ENCODE measurements around the gene RUVBL2. TPM values are rescaled to one million over a fixed set of nuclear protein-coding genes. Genes with fewer than 3 reads are reported as not detected.
A peak's percentile ranks its signal among the peaks of the same experiment; 100 is the strongest.

Gene RUVBL2
- polyA plus RNA-seq (2012; ENCODE audit: insufficient read depth, insufficient read length): 362 TPM

DNA sequence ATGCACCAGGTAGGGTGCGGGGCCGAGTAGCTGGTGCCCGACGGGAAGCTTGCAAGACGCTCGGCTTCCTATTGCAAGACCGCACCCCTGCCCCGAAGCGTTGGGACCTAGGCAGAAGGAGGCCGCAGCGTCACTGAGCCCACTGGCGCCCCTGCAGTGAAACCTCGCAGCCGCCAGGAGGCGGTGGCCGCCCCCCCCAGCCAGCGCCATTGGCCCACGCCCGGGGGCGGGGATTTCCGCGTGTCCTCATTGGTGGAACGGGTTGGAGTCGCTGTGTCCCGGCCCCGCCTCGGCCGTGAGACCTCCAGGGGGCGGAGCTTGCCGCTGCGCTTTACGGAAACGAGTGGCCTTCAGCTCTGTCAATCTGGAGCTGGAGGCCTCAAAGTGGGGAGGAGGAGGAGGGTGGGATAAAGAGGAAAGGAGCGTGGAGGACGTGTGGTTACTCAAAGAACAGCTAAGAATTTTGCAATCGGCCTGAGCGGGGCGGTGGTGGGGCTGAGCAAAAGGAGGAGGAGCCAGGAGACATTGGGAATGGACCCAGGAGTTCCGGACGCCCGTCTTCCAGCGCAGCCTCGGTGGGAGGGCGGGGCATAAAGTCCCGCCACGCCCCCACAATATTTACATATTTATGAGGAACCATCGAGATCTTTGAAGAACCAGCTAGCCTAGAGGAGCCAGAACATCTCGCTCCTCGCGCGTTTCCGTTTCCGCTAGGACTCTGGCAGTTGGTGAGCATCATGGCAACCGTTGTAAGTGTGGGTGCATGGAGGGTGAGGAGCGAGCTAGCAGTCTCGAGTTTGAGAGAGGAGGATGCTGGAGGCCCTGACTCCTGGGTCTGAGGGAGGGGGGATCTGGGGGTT is at the start of gene RUVBL2, which contains the start of gene GYS1:
Gene RUVBL2, plus strand, starts transcription at position 713 of the 860 bp plus-strand sequence. Its CDS starts 25 bp downstream, at position 738.
Gene GYS1, minus strand, starts transcription at position 135 of the 860 bp plus-strand sequence. CDS start 197 bp downstream, outside the sequence.
- peak within 1 kb of the TSS; percentile 72 for H3K4me3 ChIP-seq (ENCODE audit: low read length)
- DNase-seq (ENCODE audit: low read depth, low spot score): peak; percentile 99

DNA sequence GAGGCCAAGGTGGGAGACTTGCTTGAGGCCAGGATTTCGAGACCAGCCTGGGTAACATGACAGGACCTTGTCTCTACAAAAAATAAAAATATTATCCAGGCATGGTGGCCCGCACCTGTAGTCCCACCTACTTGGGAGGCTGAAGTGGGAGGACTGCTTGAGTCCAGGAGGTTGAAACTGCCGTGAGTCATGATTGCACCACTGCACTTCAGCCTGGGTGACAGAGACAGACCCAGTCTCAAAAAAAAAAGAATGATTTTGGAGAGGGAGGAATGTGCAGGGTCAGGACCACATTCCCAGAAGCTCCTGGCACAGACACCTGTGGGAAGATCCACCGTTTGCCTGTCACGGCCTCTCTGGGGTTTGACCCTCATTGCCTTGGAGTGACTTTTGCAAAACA is 48.3 kb upstream of the RUVBL2 start:
- H3K4me3 ChIP-seq (ENCODE audit: low read length): no peak overlapping the region
- DNase-seq (ENCODE audit: low read depth, low spot score): no peak

DNA sequence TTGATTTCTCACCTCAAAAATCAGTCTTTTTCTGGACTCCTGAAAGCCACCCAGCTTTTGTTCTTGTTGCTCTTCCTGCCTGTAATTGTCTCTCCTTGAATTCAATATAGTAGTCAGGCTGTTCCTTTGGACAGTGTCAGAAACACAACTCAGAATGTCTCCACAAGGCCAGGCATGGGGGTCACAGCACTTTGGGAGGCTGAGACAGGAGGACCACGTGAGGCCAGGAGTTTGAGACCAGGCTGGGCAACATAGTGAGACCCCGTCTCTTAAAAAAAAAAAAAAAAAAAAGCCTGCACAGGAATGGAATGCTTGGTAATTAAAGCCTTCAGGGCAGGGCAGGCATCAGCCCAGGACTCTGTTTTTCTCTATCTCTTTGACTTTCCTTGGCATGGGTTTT is 47.9 kb upstream of the RUVBL2 start:
- DNase-seq (ENCODE audit: low read depth, low spot score): no peak

GRCh38 chr19:48946463-48947257 is 47.0 kb upstream of the RUVBL2 start:
- no peak overlapping the region for H3K4me3 ChIP-seq (ENCODE audit: low read length)

More for the DNA sequence above, 47.9 kb upstream of the RUVBL2 start:
- no peak overlapping the region for H3K4me3 ChIP-seq (ENCODE audit: low read length)

GRCh38 chr19:48947258-48947542 is 46.5 kb upstream of the RUVBL2 start:
- no peak overlapping the region for H3K4me3 ChIP-seq (ENCODE audit: low read length)
- no peak for DNase-seq (ENCODE audit: low read depth, low spot score)

More at GRCh38 chr19:48946463-48947257, 47.0 kb upstream of the RUVBL2 start:
- DNase-seq (ENCODE audit: low read depth, low spot score): no peak

- no peak overlapping the region for H3K4me3 ChIP-seq (ENCODE audit: low read length)
- no peak for DNase-seq (ENCODE audit: low read depth, low spot score)
Measured at GRCh38 chr19:48950159-48950558, 43.5 kb upstream of the RUVBL2 start.

GRCh38 chr19:48950830-48951519 is 42.7 kb upstream of the RUVBL2 start:
- DNase-seq (ENCODE audit: low read depth, low spot score): no peak
- H3K4me3 ChIP-seq (ENCODE audit: low read length): no peak overlapping the region

DNA sequence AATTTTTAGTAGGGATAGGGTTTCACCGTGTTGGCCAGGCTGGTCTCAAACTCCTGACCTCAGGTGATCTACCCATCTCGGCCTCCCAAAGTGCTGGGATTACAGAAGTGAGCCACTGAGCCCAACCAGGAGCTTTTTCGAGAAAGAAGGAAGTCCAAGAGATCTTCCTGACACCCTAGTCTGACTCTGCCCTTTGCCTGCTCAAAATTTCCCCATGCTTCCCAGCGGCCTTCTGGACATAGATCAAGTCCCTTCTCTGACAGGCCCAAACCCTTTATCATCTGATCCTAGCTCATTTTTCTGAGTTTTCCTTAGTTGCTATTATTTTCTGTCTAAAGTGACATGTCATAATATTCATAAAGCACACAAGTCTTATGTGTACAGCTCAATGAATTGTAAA is 40.5 kb upstream of the RUVBL2 start:
- no peak for DNase-seq (ENCODE audit: low read depth, low spot score)
- H3K4me3 ChIP-seq (ENCODE audit: low read length): no peak overlapping the region

GRCh38 chr19:48953990-48954594 is 39.6 kb upstream of the RUVBL2 start:
- H3K4me3 ChIP-seq (ENCODE audit: low read length): peak overlapping the region; percentile 88
- no peak for DNase-seq (ENCODE audit: low read depth, low spot score)

DNA sequence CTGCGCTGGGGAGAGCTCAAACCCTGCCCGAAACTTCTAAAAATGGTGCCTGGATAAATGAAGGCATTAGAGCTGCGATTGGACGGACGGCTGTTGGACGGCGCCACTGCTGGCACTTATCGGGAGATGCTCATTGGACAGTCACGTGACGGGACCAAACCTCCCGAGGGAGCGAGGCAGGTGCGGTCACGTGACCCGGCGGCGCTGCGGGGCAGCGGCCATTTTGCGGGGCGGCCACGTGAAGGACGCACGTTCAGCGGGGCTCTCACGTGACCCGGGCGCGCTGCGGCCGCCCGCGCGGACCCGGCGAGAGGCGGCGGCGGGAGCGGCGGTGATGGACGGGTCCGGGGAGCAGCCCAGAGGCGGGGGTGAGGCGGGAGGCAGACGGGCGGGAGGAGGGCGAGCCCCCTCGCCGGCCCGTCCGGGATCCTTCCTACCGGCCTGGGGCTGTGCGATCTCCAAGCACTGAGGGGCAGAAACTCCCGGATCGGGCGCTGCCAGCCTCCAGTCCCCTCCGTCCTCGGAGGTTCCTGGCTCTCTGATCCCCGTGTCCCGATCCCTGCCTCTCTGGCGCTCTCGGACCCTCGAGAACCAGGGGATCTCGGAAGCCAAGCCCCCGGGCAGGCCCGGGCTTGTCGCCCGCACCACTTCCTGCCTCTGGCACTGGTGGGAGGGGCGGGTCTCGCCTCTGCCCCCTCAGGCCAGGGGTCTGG is 38.9 kb upstream of the RUVBL2 start, which contains the start of gene BAX:
Gene BAX, plus strand, starts transcription at position 281 of the 713 bp plus-strand sequence. Its CDS starts 54 bp downstream, at position 335.
- H3K4me3 ChIP-seq (ENCODE audit: low read length): peak within 1 kb of the TSS; percentile 88
- peak; percentile 89 for DNase-seq (ENCODE audit: low read depth, low spot score)

- DNase-seq (ENCODE audit: low read depth, low spot score): no peak
- peak overlapping the region; percentile 88 for H3K4me3 ChIP-seq (ENCODE audit: low read length)
Measured at GRCh38 chr19:48955308-48955958, 38.3 kb upstream of the RUVBL2 start.

- no peak overlapping the region for H3K4me3 ChIP-seq (ENCODE audit: low read length)
- no peak for DNase-seq (ENCODE audit: low read depth, low spot score)
Measured at GRCh38 chr19:48958006-48958405, 35.7 kb upstream of the RUVBL2 start.

- no peak overlapping the region for H3K4me3 ChIP-seq (ENCODE audit: low read length)
- no peak for DNase-seq (ENCODE audit: low read depth, low spot score)
Measured at GRCh38 chr19:48959341-48960239, 34.1 kb upstream of the RUVBL2 start.

DNA sequence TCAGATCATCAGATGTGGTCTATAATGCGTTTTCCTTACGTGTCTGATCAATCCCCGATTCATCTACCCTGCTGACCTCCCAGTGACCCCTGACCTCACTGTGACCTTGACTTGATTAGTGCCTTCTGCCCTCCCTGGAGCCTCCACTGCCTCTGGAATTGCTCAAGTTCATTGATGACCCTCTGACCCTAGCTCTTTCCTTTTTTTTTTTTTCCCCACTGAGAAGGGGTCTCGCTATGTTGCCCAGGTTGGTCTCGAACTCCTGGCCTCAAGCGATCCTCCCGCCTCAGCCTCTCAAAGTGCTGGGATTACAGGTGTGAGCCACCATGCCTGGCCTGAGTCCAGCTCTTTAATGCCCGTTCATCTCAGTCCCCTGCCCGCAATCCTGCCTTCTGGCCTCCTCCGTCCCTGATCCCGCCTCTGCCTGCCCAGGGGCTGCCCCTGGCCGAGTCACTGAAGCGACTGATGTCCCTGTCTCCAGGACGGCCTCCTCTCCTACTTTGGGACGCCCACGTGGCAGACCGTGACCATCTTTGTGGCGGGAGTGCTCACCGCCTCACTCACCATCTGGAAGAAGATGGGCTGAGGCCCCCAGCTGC is 32.5 kb upstream of the RUVBL2 start:
- no peak for DNase-seq (ENCODE audit: low read depth, low spot score)
- no peak overlapping the region for H3K4me3 ChIP-seq (ENCODE audit: low read length)

GRCh38 chr19:48961673-48962028 is 32.0 kb upstream of the RUVBL2 start:
- no peak for DNase-seq (ENCODE audit: low read depth, low spot score)
- no peak overlapping the region for H3K4me3 ChIP-seq (ENCODE audit: low read length)

DNA sequence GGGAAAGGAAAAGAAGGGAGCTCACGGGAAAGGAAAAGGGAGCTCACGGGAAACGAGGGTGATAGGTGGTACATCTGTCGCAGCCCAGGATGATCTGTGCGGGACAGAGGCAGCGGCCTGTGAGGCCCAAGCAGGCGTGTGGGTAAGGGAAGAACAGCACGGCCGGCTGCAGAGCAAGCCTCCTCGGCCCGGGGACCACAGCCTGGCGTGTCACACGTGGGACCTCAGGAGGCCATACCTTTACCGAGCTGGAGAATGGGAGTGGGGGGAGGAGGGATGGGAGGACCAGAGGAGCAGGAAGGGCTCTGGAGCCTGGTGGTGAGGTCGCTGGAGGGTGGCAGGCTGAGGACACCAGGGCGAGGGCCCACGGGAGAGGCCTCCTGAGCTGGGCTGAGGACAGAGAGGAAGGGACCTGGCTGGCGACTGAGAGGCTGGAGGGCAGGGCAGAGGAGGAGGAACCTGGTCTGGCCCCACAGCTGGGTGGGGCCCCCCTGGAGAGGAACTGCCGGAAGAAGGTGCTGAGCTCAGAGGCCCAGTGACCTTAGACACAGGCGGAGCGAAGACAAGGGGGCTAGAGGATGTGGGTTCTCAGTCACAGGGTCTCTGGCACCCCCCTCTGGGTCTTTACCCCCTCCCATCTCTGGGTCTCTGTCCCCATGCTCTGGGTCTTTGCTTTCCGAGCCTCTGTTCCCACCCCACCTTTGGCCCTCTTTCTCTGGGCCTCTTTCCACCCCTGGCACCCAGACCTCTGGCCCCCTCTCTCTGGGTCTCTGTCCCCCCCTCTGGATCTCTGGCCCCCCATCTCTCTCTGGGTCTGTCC is 31.4 kb upstream of the RUVBL2 start:
- no peak for DNase-seq (ENCODE audit: low read depth, low spot score)
- no peak overlapping the region for H3K4me3 ChIP-seq (ENCODE audit: low read length)
